K562 (cell line): Measurements from ENCODE around the gene C11orf91. TPM values are rescaled to one million over a fixed set of nuclear protein-coding genes. Genes with fewer than 3 reads are reported as not detected.

Experiments
- ATAC-seq: fragments of 200-7000 bp; cut with Tn5 transposase; 3 replicates; pipeline ENCODE4 v1.9.1; 2020; ENCODE audit warnings: moderate library complexity
- BruUV-seq: library from RNA; stranded (reverse); fragments of 400-500 nt; replicated peaks from 2 replicates; lab custom pipeline; 2021; lab: Mats Ljungman, UMichigan
- CTCF ChIA-PET: fragments of 300-600 bp; formaldehyde crosslinking; extraction: SDS; loops from one replicate; lab custom pipeline; 2021; ENCODE audit warnings: low intra/inter-chr PET ratio; lab: Yijun Ruan, JAX
- POLR2A ChIA-PET: fragments of 300-600, 350-650 bp; sonication (Branson Sonifier 250); formaldehyde crosslinking; extraction: SDS; loops from one replicate; lab custom pipeline; 2021; ENCODE audit warnings: antibody characterized with exemption, inconsistent platforms; lab: Yijun Ruan, JAX
- DNase-seq, 4 experiments: peaks; one replicate each; pipeline versions ENCODE4 v3.0.0 to v3.0.0-alpha.2; 2011 to 2018; ENCODE audit warnings: low spot score in 3 of 4, mixed read lengths in 3 of 4; ENCODE audit errors: extremely low read depth in 1 of 4
- FAIRE-seq: peaks from 2 replicates; lab custom pipeline; 2011; peaks lifted over from hg19 to GRCh38; lab: Jason Lieb, UNC
- H2AFZ ChIP-seq: 2 replicates; pipeline ENCODE4 v1.6.0; 2011; ENCODE audit warnings: low read depth, low read length, control low read depth, inconsistent platforms
- H3K27ac ChIP-seq: fragments of 200-600 bp; 3 replicates; pipeline ENCODE4 v1.8.0; 2011; ENCODE audit warnings: low read depth, mild to moderate bottlenecking, control low read depth, inconsistent platforms, low read length, moderate library complexity, mixed read lengths; ENCODE audit errors: extremely low read depth
- H3K27me3 ChIP-seq, 2 experiments: fragments of 300-600 bp in 1 of 2; 2 replicates in 1 of 2; 3 replicates in 1 of 2; pipeline versions ENCODE4 v1.6.0 to v1.8.0; 2011; ENCODE audit warnings: inconsistent platforms in 2 of 2, low read length in 2 of 2, mild to moderate bottlenecking in 1 of 2, mixed read lengths in 1 of 2, moderate library complexity in 1 of 2; ENCODE audit not compliant: control insufficient read depth in 2 of 2, insufficient read depth in 2 of 2
- H3K36me3 ChIP-seq: fragments of 300-600 bp; 3 replicates; pipeline ENCODE4 v1.8.0; 2011; ENCODE audit warnings: mild to moderate bottlenecking, low read length, inconsistent platforms; ENCODE audit not compliant: control insufficient read depth, insufficient read depth
- H3K4me1 ChIP-seq, 2 experiments: fragments of 200-600 bp in 1 of 2; replicated peaks in 1 of 2; 2 replicates in 1 of 2; 3 replicates in 1 of 2; pipeline versions ENCODE4 v1.5.1 to v1.8.0; 2011; ENCODE audit warnings: inconsistent platforms in 2 of 2, low read length in 2 of 2, mild to moderate bottlenecking in 1 of 2, mixed read lengths in 1 of 2, moderate library complexity in 1 of 2; ENCODE audit not compliant: control insufficient read depth in 2 of 2, insufficient read depth in 2 of 2
- H3K4me2 ChIP-seq: 2 replicates; pipeline ENCODE4 v1.6.1; 2011; ENCODE audit warnings: low read length, control low read depth, inconsistent platforms, mixed read lengths; ENCODE audit not compliant: insufficient read depth
- H3K4me3 ChIP-seq: fragments of 200-600 bp; sonication (generic), shearing (Covaris generic); 2 replicates; pipeline ENCODE4 v1.5.1; 2016; ENCODE audit warnings: control low read depth, inconsistent platforms
- H3K79me2 ChIP-seq: fragments of 200-600 bp; 3 replicates; pipeline ENCODE4 v1.8.0; 2011; ENCODE audit warnings: low read length, inconsistent platforms; ENCODE audit not compliant: control insufficient read depth, insufficient read depth
- H3K9ac ChIP-seq, 2 experiments: 2 replicates each; pipeline versions ENCODE4 v1.6.0 to v1.6.1; 2011; ENCODE audit warnings: low read depth in 2 of 2, low read length in 2 of 2, control low read depth in 1 of 2, inconsistent platforms in 1 of 2, mild to moderate bottlenecking in 1 of 2, mixed read lengths in 1 of 2; ENCODE audit not compliant: insufficient read depth in 1 of 2
- H3K9me1 ChIP-seq: one replicate; pipeline ENCODE4 v1.6.0; 2011; ENCODE audit warnings: inconsistent platforms, mild to moderate bottlenecking, low read length, moderate library complexity; ENCODE audit not compliant: control insufficient read depth, insufficient read depth
- H3K9me3 ChIP-seq: replicated peaks from 2 replicates; pipeline ENCODE4 v1.5.1; 2011; ENCODE audit warnings: low read depth, low read length, inconsistent platforms; ENCODE audit not compliant: control insufficient read depth, insufficient read depth
- H4K20me1 ChIP-seq: replicated peaks from 2 replicates; pipeline ENCODE4 v1.6.1; 2011; ENCODE audit warnings: low read length, inconsistent platforms, mixed read lengths; ENCODE audit not compliant: control insufficient read depth, insufficient read depth
- CAMTA2 ChIP-seq: fragments of 250-450 bp; sonication (Bioruptor Pico); conservative IDR thresholded peaks from 2 replicates; pipeline ENCODE4 v1.5.1; 2022
- CTBP1 ChIP-seq: fragments of 450-650 bp; IDR thresholded peaks from 2 replicates; pipeline ENCODE4 v1.6.1; 2016; ENCODE audit warnings: borderline replicate concordance
- FOSL1 ChIP-seq: fragments of 200-800 bp; sonication (Bioruptor generic); conservative IDR thresholded peaks from 2 replicates; pipeline ENCODE4 v1.6.1; 2016; ENCODE audit warnings: missing genetic modification characterization, missing compliant biosample characterization
- GTF2A2 ChIP-seq: IDR thresholded peaks from 2 replicates; pipeline ENCODE4 v1.6.1; 2016; ENCODE audit warnings: mild to moderate bottlenecking, missing genetic modification characterization, missing compliant biosample characterization
- MAFK ChIP-seq: IDR thresholded peaks from 2 replicates; pipeline ENCODE4 v1.6.1; 2011; ENCODE audit warnings: low read length, improper control_type of control experiment
- MXI1 ChIP-seq: IDR thresholded peaks from 2 replicates; pipeline ENCODE4 v1.6.1; 2011; ENCODE audit warnings: low read depth, mild to moderate bottlenecking, improper control_type of control experiment, low read length
- ZNF444 ChIP-seq: fragments of 250-450 bp; sonication (Bioruptor Pico); IDR thresholded peaks from 2 replicates; pipeline ENCODE4 v1.4.0; 2020; ENCODE audit warnings: mild to moderate bottlenecking, moderate library complexity
- WGBS: fragments of 100-300 bp; shearing (Covaris generic); methylation state at CpG from one replicate; pipeline ENCODE4 v1.1.6; 2016; ENCODE audit warnings: low coverage, mixed read lengths; ENCODE audit not compliant: insufficient coverage; ENCODE audit errors: missing lambda C conversion rate; 5-methylcytosine and 5-hydroxymethylcytosine counted together
- in situ Hi-C: fragments of 300-500 bp; cut with MboI; formaldehyde crosslinking; loops from 4 replicates; pipeline ENCODE4 v1.15.0; 2018; ENCODE audit warnings: inconsistent platforms, mixed read lengths
- intact Hi-C: fragments of 100-400 bp; cut with micrococcal nuclease; formaldehyde crosslinking; loops from 2 replicates; pipeline ENCODE4 v1.14.2; 2022
- polyA plus RNA-seq, 8 experiments: library from polyadenylated mRNA; depleted of rRNA in 4 of 8; stranded (reverse) in 5 of 8; unstranded in 3 of 8; fragments of >200 nt; fragmentation: Nextera tagmentation in 2 of 8; fragmentation: Illumina TruSeq in 1 of 8; extraction: Ambion mirVana in 2 of 8; extraction: Trizol in 1 of 8; gene quantifications; 2 replicates each; pipeline versions ENCODE4 v1.2.1 to v1.2.3, GENCODE V29; 2011 to 2014; ENCODE audit warnings: inconsistent platforms in 1 of 8, missing spikeins in 1 of 8
- total RNA-seq, 7 experiments: library from RNA; depleted of rRNA in 6 of 7; stranded (reverse); fragments of >200 nt in 6 of 7; fragmentation: Illumina TruSeq in 2 of 7; extraction: Trizol in 2 of 7; gene quantifications; 2 replicates each; pipeline versions ENCODE4 v1.2.1 to v1.2.3, GENCODE V29; 2011 to 2021; ENCODE audit warnings: low replicate concordance in 1 of 7
- TF ChIP-seq, protein P1 (sequence below): IDR thresholded peaks from 3 replicates; pipeline ENCODE4 v1.6.1; 2011; ENCODE audit warnings: borderline replicate concordance, mild to moderate bottlenecking; ENCODE audit not compliant: insufficient read length, insufficient read depth
- TF ChIP-seq, protein P2 (sequence below): fragments of 250-450 bp; sonication (Bioruptor Pico); IDR thresholded peaks from 2 replicates; pipeline ENCODE4 v1.5.0; 2021; ENCODE audit warnings: mild to moderate bottlenecking, borderline replicate concordance
- TF ChIP-seq, protein P3 (sequence below), 2 experiments: IDR thresholded peaks; 2 replicates each; pipeline ENCODE4 v1.6.1; 2011; ENCODE audit warnings: borderline replicate concordance in 1 of 2, control low read depth in 1 of 2, low read depth in 1 of 2, low read length in 1 of 2, mild to moderate bottlenecking in 1 of 2, mixed read lengths in 1 of 2, moderate library complexity in 1 of 2; ENCODE audit not compliant: insufficient read depth in 1 of 2, insufficient read length in 1 of 2, poor library complexity in 1 of 2, severe bottlenecking in 1 of 2; ENCODE audit errors: extremely low read depth in 1 of 2
- TF ChIP-seq, protein P4 (sequence below): sonication (generic); formaldehyde crosslinking; IDR thresholded peaks from 2 replicates; pipeline ENCODE4 v1.4.0; 2020; ENCODE audit warnings: mild to moderate bottlenecking, missing genetic modification reagents
- TF ChIP-seq, protein P5 (sequence below), 3 experiments: IDR thresholded peaks in 2 of 3; conservative IDR thresholded peaks in 1 of 3; 2 replicates each; pipeline ENCODE4 v1.5.1; 2011 to 2012; ENCODE audit warnings: low read length in 3 of 3, mild to moderate bottlenecking in 3 of 3, control low read depth in 2 of 3, improper control_type of control experiment in 1 of 3, inconsistent platforms in 1 of 3, low read depth in 1 of 3, mixed read lengths in 1 of 3, moderate library complexity in 1 of 3; ENCODE audit not compliant: insufficient read depth in 2 of 3

Gene C11orf91
- total and polyA plus RNA-seq, 9 of the 15 experiments (the other 6 are each of a cell fraction or from before 2014, with no cell fraction given): not detected

DNA sequence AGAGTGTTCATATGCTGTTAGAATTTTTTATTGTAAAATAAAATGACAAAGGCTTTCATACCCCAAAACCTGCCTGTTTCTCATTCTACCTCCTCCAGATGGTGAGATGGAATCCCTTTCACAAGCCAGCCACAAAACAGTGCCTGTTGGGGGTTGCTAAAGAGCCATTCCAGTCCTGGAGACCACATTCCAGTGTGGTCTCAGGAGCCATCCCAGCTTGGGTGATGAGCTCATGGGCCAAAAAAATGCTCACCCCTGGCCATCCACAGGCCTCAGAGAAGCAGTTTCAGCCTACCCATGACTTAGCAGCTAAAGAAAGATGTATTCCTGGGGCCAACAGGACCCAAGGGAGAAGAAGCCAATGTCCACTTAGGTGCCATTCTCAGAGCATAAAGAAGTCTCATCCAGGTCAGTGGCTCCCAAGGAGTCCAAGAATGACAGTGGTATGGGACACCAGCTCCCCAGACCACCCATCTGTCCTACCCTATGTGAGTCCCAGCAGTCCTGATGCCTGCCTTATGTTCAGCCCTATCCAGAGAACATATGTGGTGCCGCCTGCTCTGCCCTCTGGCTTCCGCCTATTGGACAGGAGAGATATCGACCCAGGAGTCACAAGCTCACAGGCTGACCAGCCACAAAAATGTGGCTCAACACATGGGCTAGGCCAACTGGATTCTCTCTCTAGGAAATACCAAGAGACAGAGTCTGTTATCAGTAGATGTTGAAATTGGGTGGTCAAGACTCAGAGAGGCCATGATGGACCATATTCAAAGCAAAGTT is 26.4 kb downstream of the C11orf91 start:
- peaks cover 6 to 9% of the 10 kb centered on the region in 2 experiments; a peak in 3 of 5 replicates for H3K27me3 ChIP-seq
- no peak overlapping the region for H3K4me3 ChIP-seq
- FAIRE-seq (no peak), ATAC-seq (no peak), DNase-seq (no peak)
- H3K9me3 ChIP-seq: no peaks in the 10 kb centered on the region
- no peak overlapping the region for H3K4me2 ChIP-seq
- H3K36me3 ChIP-seq: no peaks in the 10 kb centered on the region
- POLR2A ChIA-PET: no interaction called here
- no peaks in the 10 kb centered on the region for H3K9me1 ChIP-seq
- in situ Hi-C loops: no loop called here
- H3K9ac ChIP-seq: no peak overlapping the region
- H4K20me1 ChIP-seq: no peaks in the 10 kb centered on the region
- no peaks in the 10 kb centered on the region for H3K79me2 ChIP-seq
- 3% methylated on average over 3 of the region's 3 CpGs for WGBS
- H3K4me1 ChIP-seq: no peaks in the 10 kb centered on the region
- H3K27ac ChIP-seq: no peak overlapping the region
- H2AFZ ChIP-seq: no peak overlapping the region
- CTCF ChIA-PET: no interaction called here
- intact Hi-C loops: no loop called here
- no TSS peak for BruUV-seq
- TF ChIP-seq CAMTA2 (no peak), ZNF444 (no peak), CTBP1 (no peak), GTF2A2 (tag) (no peak), MXI1 (no peak), MAFK (no peak), FOSL1 (no peak)
- TF ChIP-seq, protein P1, sequence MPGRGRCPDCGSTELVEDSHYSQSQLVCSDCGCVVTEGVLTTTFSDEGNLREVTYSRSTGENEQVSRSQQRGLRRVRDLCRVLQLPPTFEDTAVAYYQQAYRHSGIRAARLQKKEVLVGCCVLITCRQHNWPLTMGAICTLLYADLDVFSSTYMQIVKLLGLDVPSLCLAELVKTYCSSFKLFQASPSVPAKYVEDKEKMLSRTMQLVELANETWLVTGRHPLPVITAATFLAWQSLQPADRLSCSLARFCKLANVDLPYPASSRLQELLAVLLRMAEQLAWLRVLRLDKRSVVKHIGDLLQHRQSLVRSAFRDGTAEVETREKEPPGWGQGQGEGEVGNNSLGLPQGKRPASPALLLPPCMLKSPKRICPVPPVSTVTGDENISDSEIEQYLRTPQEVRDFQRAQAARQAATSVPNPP: no peak
- TF ChIP-seq, protein P2, sequence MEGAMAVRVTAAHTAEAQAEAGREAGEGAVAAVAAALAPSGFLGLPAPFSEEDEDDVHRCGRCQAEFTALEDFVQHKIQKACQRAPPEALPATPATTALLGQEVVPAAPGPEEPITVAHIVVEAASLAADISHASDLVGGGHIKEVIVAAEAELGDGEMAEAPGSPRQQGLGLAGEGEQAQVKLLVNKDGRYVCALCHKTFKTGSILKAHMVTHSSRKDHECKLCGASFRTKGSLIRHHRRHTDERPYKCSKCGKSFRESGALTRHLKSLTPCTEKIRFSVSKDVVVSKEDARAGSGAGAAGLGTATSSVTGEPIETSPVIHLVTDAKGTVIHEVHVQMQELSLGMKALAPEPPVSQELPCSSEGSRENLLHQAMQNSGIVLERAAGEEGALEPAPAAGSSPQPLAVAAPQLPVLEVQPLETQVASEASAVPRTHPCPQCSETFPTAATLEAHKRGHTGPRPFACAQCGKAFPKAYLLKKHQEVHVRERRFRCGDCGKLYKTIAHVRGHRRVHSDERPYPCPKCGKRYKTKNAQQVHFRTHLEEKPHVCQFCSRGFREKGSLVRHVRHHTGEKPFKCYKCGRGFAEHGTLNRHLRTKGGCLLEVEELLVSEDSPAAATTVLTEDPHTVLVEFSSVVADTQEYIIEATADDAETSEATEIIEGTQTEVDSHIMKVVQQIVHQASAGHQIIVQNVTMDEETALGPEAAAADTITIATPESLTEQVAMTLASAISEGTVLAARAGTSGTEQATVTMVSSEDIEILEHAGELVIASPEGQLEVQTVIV (CRISPR knock-in tag): no peak
- TF ChIP-seq, protein P3, sequence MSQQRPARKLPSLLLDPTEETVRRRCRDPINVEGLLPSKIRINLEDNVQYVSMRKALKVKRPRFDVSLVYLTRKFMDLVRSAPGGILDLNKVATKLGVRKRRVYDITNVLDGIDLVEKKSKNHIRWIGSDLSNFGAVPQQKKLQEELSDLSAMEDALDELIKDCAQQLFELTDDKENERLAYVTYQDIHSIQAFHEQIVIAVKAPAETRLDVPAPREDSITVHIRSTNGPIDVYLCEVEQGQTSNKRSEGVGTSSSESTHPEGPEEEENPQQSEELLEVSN (IDR thresholded peaks at IDR 0.05; ENCODE audit: borderline replicate concordance in 1 of 2, extremely low read depth in 1 of 2, insufficient read depth in 1 of 2, insufficient read length in 1 of 2, low read depth in 1 of 2, low read length in 1 of 2, poor library complexity in 1 of 2, severe bottlenecking in 1 of 2): no peak
- TF ChIP-seq, protein P4, sequence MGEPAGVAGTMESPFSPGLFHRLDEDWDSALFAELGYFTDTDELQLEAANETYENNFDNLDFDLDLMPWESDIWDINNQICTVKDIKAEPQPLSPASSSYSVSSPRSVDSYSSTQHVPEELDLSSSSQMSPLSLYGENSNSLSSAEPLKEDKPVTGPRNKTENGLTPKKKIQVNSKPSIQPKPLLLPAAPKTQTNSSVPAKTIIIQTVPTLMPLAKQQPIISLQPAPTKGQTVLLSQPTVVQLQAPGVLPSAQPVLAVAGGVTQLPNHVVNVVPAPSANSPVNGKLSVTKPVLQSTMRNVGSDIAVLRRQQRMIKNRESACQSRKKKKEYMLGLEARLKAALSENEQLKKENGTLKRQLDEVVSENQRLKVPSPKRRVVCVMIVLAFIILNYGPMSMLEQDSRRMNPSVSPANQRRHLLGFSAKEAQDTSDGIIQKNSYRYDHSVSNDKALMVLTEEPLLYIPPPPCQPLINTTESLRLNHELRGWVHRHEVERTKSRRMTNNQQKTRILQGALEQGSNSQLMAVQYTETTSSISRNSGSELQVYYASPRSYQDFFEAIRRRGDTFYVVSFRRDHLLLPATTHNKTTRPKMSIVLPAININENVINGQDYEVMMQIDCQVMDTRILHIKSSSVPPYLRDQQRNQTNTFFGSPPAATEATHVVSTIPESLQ (CRISPR knock-in tag): no peak
- TF ChIP-seq, protein P5, sequence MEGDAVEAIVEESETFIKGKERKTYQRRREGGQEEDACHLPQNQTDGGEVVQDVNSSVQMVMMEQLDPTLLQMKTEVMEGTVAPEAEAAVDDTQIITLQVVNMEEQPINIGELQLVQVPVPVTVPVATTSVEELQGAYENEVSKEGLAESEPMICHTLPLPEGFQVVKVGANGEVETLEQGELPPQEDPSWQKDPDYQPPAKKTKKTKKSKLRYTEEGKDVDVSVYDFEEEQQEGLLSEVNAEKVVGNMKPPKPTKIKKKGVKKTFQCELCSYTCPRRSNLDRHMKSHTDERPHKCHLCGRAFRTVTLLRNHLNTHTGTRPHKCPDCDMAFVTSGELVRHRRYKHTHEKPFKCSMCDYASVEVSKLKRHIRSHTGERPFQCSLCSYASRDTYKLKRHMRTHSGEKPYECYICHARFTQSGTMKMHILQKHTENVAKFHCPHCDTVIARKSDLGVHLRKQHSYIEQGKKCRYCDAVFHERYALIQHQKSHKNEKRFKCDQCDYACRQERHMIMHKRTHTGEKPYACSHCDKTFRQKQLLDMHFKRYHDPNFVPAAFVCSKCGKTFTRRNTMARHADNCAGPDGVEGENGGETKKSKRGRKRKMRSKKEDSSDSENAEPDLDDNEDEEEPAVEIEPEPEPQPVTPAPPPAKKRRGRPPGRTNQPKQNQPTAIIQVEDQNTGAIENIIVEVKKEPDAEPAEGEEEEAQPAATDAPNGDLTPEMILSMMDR (IDR thresholded peaks at IDR 0.05 in 2 of 3, conservative IDR thresholded peaks at IDR 0.05 in 1 of 3; ENCODE audit: insufficient read depth in 2 of 3, low read depth in 1 of 3, low read length in 3 of 3): no peak
